ENCODE data around the gene CRYGS.
"Not testable (repeated sequence)": the region's sequence is repeated elsewhere in the genome, so short reads cannot be mapped to it uniquely, and the experiment has no call there.

The CRYGS gene

DNA sequence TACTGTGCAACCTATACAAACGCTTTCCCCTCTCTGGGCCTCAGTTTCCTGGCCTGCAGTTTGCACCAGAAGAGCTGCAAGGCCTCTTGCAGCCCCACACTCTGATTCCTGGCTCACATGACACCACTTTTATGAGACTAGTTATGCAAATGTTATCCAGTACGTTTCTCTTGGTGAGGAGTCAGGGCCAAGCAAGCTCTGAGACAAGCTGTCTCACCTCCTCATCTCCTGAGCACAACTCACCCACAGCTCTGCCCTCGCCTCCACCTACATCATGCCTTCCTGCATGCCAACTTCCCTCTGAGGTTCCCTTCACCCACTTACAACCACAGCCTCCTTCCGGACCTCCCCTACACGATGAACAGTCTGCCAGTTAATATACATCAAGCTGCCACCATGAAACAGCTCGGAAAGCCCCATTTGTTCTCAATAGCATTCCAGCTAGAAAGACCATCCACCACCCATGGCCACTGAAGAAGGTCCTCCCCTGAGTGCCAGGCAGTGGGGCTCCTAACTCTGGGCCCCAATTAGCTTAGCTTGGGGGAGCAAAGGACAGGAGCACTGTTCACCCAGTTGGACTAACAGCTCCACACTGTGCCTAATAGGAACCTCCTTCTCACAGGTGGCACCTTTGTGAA, 25.0 kb downstream of the CRYGS start:
- DNase-seq (ENCODE audit: low spot score): no peak

DNA sequence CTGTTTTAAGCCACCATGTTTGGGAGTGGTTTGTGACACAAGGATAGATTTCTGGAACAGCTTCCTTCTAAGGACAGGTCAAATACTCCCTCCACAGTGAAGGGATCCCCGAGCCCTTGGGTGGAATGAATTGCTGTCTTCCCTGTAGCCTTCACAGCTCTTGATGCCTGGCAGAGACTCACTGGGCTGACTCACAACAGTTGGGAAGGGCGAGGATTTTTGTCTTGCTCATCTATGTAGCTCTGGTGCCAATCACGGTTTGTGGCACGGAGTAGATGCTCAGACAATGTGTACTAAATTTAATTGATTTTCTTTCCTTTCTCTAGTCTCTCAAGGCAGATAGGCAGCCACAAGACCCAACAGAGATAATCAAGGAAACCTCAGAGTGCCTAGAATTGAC, 27.0 kb downstream of the CRYGS start:
- DNase-seq (ENCODE audit: low spot score): no peak

DNA sequence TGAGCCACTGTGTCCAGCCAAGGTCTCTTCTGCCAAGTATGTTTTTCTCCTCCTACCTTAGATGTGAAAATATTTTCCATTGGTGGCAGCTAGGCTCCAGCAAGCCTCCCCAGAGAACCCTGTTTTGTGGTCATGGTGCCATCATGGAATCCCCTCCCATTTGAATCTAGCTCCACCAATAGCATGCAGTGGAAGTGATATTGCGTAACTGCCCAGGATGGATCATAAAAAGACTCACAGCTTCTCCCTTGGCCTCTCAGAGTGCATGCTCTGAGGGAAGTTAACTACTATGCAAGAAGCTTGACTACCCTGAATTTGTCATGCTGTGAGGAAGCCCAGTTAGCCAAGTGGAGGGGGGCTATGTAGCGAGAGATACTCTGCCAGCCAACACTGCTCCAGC, 27.5 kb downstream of the CRYGS start:
- no peak for DNase-seq (ENCODE audit: low spot score)

DNA sequence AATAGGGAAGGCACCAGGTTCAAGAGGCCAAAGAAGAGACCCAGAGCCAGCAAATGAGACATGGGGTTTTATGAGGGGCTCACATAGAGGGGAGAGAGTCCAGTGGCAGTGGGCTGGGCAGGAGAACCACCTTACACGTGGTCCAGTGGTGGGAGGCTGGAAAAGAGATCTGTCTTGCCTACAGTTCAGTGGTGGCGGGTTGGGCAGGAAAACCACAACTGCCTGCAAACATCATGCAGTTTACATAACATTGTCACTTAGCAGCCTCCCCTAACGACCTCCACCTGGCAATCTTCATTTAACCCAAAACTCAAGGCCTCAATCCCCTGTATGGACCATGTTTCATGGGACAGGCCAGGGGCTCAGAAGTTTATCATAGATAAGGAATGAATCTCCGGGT, 29.1 kb downstream of the CRYGS start:
- no peak for DNase-seq (ENCODE audit: low spot score)

DNA sequence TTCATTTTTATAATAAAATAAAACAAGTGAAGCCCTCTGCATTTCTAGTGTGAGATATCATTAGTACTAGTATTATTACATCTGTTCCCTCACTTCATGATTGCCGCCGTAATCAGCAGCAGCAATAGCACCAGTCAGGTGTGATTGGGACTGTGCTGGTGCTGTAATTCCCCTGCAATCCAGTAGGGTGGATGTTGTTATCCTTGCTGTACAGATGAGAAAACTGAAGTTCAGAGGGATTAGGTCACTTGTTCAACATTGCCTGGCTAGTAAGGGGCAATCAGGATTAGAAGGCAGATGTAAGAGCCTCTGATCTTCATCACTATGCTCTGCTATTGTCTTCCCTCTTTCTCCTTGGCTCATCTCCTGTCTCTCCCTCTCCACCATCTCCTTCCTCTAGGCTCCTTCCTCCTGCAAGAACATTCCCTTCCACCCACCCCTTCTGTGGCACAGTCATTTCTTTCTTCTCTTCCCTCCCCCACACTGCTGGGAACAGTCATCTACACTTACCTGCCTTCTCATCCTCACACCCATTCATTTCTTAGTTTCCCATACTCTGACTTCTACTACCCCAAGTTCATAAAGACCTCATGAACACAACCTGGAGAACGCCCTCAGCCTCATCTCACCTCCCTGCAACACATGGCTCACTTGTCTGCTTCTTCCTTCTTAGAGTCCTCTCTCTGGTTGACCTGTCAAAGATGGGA, 29.7 kb downstream of the CRYGS start:
- DNase-seq (ENCODE audit: low spot score): peak; percentile 6

DNA sequence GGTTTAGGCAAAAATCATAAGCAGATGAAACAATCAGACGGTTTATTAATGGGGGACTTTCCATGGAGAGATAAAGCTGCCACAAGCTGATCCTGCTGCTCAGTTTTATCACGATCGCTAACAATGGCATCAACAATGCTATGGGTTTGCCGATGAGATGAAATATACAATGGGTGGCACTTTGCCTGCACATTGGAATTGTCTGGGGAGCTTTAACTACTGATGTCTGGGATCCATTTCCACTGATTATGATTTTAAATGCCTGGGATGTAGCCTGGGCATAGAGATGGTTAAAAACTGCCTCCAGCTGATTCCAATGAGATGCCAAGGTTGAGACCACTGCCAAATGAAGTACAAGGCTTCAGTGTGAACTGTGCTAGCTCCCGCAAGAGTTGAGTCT, 30.8 kb downstream of the CRYGS start:
- no peak for DNase-seq (ENCODE audit: low spot score)

DNA sequence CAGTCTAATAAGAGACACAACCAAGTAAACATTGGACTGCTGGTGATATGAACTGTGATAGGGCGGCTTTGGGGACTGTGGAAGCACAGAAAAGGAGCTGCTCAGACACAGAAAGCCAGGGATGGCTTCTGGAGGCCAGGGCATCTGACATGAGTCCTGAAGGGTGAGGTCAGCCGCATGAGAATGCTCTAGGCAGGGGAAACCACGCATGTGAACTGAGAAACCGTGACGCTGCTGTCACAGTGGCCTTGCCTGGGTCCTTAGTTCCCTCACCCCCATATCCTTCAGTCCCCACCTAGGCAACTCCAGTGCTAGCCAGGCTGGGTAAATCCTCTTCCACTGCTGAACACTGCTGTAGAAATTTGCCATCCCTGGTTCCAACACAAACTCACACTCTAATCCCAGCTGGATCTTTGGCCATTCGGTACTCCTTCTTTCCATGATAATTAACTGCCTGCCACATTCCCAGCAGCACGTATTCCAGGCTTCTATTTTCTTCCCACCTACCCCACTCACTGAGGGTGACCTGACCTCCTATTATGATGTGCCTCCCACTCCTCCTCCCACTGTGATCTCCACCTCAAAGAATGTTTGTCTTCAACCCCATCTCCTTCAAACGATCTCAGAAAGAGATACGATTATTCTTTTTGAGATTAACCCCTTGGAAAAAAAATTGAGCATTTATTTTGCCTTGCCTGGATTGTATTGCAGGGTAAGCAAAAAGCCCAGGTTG, 31.4 kb downstream of the CRYGS start:
- no peak for DNase-seq (ENCODE audit: low spot score)

DNA sequence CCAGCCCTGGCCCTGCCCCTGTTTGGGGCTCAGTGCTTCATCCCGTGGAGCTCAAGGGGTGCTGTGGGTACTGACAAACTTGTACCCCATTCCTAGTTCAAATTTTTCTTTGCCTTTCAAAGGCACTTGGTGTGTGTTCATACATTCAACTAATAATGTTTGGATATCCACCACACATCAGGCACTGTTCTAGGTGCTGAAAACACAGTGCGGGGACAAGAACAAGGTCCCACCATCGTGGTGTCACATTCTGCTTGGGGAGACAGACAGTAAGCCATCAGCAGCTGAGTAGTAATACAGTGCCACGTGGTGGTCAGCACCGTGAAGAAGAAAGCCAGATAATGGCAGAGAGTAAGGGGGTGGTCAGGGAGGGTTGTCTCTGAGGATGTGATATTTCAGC, 32.5 kb downstream of the CRYGS start:
- DNase-seq (ENCODE audit: low spot score): no peak

DNA sequence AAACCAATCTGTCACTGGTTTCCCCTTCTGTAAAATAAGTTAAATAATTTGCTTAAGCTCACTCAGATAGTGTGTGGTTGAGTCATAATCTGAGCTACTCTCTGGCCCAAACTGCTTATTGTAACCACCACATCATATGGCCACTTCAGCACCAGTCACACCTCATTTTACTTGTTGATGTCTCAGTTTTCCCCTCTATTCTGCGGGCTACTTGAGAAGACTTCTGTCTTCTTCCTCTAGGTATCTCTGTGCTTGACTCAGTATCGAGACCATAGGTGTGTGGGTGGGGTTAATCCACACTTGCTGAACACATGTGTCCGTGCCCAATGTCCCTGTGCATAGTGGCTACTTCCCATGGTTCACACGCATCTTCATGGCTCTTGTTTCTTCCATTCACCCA, 32.9 kb downstream of the CRYGS start:
- DNase-seq (ENCODE audit: low spot score): no peak

DNA sequence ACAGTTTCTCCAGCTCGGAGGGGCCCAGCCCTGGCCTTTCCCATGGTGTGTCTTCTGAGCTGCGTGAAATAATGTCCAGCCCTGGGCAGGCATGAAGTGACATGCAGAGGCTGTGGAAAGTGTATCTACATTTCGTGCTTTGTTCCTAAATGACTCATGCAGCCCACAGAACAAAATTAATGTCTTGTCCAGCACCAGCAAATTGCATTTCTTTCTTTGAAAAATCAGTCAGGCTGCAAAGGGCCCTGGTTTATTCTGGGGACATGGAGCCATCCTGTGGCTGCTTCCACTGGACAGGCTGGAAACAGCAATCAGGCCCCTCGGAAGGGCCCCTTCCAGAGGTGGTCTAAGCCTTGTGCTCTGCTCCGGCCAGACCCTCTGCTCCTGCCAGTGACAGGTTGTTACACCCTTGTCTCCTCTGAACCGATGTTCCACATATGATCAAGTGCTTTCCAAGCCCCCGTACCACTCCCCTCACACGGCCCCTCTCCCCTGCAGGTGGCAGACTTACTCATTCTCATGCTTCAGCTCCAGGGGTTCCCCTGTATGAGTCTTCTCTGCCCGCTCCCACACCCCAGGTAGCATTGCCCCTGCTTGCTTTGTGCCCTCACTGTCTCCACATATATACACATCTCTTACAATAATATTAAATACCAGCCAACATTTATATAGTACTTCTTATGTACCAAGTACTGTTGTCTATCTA, 33.7 kb downstream of the CRYGS start:
- DNase-seq (ENCODE audit: low spot score): no peak

DNA sequence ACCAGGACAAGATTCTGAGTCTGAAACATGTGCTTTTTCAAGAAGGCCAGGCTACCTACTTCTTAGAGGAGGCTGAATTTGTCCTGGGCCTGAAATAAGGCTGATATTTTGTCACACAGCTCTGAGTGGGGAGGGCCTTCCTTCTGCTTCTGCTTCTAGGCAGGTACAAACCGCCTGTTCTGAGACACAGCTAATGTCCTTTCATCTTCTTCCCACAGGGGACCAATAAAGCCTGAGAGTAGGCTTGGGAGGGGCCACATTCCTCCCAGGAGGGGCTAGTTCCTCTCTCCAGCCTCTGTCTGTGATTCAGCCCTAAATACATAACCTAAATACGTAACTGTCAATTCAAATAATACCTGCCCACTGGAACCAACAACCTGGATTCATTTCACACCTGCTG, 34.8 kb downstream of the CRYGS start:
- DNase-seq (ENCODE audit: low spot score): no peak

DNA sequence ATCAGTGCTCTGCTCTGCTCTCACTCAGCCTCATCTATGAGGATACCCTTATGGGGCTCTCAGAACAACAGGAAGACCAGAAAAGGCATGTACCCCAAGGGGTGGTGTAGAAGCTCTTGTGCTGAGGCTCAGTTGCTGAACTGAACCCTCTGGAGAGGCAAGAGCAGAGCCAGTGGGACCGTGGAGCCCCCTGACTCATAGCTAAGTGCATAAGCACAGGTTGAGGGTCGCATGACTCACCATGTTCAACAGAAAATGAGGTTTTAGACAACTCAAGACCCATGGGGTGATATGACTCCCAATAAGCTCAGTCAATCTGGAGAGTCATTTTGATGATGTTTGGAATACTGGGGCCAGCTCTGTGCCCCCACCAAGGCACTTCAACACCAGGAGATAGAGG, 37.3 kb downstream of the CRYGS start:
- no peak for DNase-seq (ENCODE audit: low spot score)

DNA sequence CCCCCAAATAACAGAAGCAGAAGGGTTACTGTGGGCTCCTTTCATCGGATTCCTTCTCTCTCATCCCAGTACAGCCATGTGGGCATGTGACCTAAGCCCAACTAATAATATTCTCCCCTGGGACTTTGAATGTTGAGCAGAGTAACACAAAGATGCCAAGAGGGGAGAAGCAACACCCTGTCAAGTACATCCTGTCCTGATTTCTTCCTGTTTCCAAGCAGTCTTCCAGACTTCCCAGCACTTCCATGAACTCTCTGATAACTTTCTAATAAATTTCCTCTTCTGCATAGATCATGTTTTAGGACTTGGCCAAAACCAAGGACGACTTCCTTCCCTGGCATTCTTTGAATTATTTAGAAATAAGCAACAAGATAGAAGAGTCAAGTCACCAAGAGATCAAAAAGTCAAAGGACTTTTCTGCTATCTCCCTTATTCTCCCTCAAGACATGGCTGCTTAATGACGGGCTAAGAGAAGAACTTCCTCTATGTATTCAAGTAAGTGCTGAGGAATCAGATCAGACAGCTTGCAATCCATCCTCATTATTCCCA, 37.9 kb downstream of the CRYGS start:
- DNase-seq (ENCODE audit: low spot score): no peak

DNA sequence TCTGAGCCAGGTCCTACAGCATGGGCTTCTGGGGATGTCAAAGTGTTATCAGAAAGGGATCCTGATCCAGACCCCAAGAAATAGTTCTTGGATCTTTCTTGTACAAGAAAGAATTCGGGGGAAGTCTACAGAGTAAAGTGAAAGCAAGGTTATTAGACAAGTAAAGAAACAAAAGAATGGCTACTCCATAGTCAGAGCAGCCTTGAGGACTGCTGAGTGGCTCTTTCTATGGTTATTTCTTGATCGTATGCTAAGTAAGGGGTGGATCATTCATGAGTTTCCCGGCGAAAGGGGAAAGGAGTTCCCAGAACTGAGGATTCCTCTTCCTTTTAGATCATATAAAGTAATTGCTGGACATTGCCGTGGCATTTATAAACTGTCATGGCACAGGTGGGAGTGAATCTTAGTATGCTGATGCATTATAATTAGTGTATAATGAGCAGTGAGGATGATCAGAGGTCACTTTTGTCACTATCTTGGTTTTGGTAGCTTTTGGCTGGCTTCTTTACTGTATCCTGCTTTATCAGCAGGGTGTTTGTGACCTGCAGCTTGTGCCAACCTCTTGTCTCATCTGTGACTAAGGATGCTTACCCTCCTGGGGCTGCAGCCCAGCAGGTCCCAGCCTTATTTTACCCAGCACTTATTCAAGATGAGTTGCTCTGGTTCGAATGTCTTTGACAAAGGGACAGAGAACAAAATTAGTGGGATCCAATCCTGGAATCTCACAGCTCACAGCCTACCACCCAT, 41.0 kb downstream of the CRYGS start:
- DNase-seq (ENCODE audit: low spot score): no peak

DNA sequence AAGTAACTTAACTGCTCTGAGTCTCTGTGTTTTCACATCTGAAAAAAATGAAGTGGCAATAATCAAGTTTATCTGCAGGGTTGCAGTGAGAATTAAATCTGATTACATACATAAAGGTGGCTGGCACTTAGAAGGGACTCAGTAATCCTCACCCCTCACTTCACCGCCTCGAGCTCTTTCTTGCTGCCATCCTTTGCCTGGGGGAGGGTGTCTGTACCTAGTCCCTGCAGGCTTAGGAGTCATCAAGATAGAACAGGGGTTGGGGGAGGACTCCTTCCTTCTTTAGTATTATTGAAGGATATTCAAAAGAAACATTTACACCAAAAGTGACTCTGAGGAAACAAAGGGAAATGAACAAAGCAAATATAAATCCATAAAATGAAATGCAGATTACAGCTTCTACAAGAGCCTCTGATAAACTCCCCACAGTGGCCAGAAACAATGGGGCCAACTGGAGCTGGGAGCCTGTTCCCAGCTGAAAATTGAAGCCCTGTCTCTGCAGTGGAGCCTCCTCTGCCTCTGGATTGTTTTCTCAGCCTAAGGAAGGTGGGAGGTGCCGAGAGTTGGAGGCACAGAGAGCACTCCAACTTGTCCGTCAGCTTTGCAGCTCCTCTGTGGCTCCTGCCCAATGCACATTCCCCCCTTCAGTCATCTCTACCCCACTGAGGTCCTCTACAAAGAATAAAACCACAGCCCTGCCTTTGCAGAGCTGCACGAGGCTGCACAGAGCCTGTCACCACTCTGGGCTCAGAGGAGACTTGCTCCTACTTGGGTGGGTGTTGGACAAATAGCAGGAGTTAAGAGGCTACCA, 41.8 kb downstream of the CRYGS start:
- DNase-seq (ENCODE audit: low spot score): no peak

DNA sequence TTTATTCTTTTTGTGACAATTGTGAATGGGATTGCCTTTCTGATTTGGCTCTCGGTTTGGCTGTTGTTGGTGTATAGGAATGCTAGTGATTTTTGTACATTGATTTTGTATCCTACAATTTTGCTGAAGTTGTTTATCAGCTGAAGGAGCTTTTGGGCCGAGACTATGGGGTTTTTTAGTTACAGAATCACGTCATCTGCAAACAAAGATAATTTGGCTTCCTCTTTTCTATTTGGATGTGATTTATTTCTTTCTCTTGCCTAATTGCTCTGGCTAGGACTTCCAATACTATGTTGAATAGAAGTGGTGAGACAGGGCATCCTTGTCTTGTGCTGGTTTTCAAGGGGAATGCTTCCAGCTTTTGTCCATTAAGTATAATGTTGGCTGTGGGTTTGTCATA, 44.2 kb downstream of the CRYGS start:
- not testable (repeated sequence) for DNase-seq (ENCODE audit: low spot score)

DNA sequence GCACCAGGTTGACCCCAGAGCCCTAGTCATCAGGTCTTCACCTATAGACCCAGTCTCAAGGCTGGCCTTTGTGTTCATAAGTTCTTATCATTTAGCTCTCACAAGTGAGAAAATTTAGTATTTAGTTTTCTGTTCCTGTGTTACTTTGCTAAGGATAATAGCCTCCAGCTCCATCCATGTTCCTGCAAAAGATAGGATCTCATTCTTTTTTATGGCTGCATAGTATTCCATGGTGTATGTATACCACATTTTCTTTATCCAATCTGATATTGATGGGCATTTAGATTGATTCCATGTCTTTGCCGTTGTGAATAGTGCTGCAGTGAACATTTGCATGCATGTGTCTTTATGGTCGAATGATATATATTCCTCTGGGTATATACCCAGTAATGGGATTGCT, 46.2 kb downstream of the CRYGS start:
- DNase-seq (ENCODE audit: low spot score): not testable (repeated sequence)

DNA sequence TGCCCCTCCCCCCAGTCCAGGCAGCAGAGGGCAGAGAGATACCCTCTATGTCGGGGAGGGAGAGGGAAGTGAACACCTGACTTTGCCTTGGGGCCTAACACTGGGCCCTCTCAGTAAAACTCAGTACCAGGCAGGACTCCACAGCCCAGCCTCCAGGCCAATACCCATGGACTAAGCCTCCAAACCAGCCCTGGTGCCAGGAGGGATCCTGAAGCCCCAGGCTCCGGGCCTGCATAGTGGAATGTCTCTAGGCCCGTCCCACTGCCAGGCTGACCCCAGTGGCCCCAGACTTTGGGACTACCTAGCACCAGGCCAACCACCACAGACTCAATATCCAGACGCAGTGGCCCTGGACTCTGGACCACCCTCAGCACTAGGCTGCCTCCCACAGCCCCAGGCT, 46.6 kb downstream of the CRYGS start:
- no peak for DNase-seq (ENCODE audit: low spot score)

DNA sequence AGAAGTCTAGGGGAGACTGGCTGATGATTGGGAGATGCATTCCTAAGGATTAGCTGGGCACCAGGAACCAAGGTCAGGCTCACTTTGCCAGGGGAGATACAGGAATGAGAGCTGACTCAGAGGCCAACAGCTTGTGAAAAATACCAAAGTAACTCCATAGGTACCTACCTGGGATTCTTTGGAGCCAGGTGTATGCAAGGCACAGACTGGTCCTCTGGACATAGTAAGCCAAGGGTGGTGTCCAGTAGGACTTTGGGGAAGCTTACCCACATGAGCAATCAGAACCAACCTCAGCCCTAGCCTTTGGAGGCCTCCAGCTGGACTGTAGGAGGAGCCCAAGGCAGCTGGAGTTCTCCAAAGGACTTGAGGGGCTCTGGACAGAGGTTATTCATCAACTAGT, 47.5 kb downstream of the CRYGS start:
- no peak for DNase-seq (ENCODE audit: low spot score)

DNA sequence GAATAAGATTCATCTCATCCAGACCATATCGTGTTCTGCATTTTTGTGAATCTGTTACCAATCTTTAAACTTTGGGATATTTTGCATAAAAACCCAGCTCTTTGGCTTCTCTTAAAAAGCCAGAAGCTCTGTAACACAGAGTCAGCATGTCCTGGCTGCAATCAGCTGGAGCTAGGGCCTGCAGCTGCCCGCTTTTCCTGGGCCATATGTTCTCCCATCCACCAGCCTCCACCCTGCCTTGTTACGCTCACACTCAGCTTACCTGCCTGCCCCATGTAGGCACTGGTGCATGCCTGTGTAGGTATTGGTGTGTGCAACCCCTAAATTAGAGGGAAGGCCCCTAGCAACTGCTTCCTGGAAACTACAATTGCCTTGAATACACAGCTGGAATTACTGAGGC, 48.2 kb downstream of the CRYGS start:
- no peak for DNase-seq (ENCODE audit: low spot score)

Measured in LoVo (cell line).